GM12892 (cell line): ENCODE results near the gene S100A14.

ENCODE experiments used
- POLR2AphosphoS5 ChIP-seq: IDR thresholded peaks from 2 replicates; pipeline ENCODE4 v1.6.1; 2011; ENCODE audit warnings: low read depth, low read length, control low read depth
- TAF1 ChIP-seq: IDR thresholded peaks from 2 replicates; pipeline ENCODE4 v1.6.1; 2011; ENCODE audit warnings: low read depth, mild to moderate bottlenecking, control low read depth, low read length, borderline replicate concordance

DNA sequence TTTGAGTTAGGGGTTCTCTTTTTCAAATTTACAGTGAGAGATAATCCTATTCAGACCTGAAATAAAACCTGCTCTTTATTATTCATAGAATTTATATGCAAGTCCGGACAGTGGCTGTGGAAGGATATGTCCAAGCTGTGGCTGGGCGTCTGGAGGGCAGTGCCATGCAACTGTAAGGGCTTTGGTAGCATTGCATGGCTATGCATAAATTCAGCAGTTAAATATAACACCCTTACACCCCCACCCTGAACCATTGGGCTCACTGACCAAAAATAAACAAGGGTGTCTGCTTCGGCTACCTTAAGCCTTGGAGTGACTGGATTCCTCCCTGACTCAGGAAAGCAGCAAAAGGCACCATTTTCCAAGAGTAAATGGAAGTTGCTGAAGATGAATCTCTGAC, 23.2 kb upstream of the S100A14 start:
- no peak for TF ChIP-seq TAF1
- no peak for TF ChIP-seq POLR2AphosphoS5
